Osteocyte (in vitro differentiated cells): Measurements from ENCODE around the gene BIRC6. TPM values are rescaled to one million over a fixed set of nuclear protein-coding genes. Genes with fewer than 3 reads are reported as not detected.

Experiments used
- DNase-seq: peaks from one replicate; pipeline ENCODE4 v3.0.0; 2021; ENCODE audit warnings: mixed read lengths; ENCODE audit not compliant: unreplicated experiment; ENCODE audit errors: extremely low spot score
- H3K27ac Mint-ChIP-seq: one replicate; pipeline ENCODE4 v1.8.0; 2021; ENCODE audit warnings: mild to moderate bottlenecking, mixed read lengths; ENCODE audit not compliant: unreplicated experiment
- H3K27me3 Mint-ChIP-seq: one replicate; pipeline ENCODE4 v1.8.0; 2021; ENCODE audit warnings: mixed read lengths; ENCODE audit not compliant: unreplicated experiment
- H3K36me3 Mint-ChIP-seq: one replicate; pipeline ENCODE4 v1.8.0; 2021; ENCODE audit warnings: mixed read lengths; ENCODE audit not compliant: unreplicated experiment
- H3K4me1 Mint-ChIP-seq: one replicate; pipeline ENCODE4 v1.8.0; 2021; ENCODE audit warnings: mixed read lengths; ENCODE audit not compliant: unreplicated experiment
- H3K4me3 Mint-ChIP-seq: one replicate; pipeline ENCODE4 v1.8.0; 2021; ENCODE audit warnings: mild to moderate bottlenecking, moderate library complexity, mixed read lengths; ENCODE audit not compliant: unreplicated experiment
- H3K9me3 Mint-ChIP-seq: one replicate; pipeline ENCODE4 v1.8.0; 2021; ENCODE audit warnings: mixed read lengths; ENCODE audit not compliant: unreplicated experiment
- microRNA-seq: library from miRNA; unstranded; fragments of <30 nt; microRNA quantifications from one replicate; pipeline ENCODE4 v1.1.0, GENCODE V29; 2020; ENCODE audit not compliant: unreplicated experiment
- total RNA-seq: library from RNA; stranded (reverse); gene quantifications from 2 replicates; pipeline ENCODE4 v1.2.1, GENCODE V29; 2021
- TF ChIP-seq, protein P1 (sequence below): fragments of 200-600 bp; sonication (generic); IDR thresholded peaks from 2 replicates; pipeline ENCODE4 v1.5.0; 2021; ENCODE audit warnings: antibody characterized with exemption, mild to moderate bottlenecking, moderate library complexity

The BIRC6 gene
- total RNA-seq, 1 donor from 2014 or later: 98.8 TPM

DNA sequence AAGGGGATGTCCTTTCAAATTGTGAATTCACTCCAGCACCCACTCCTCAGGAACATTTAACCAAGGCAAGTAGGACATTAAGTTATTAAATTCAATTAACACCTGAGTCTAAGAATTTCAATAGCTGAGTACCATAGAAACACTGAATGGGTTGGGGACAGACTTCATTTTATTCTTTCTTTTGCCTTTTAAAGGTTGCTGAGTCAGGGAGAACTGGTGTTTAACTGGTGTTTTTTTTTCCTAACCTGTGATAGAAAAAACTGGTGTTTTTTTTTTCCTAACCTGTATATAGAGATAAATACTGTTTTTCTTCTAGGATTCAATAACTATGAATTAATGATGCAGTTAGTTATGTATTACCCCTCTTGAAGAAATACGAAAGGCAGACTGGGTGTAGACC, 309.9 kb downstream of the BIRC6 start:
- H3K4me3 Mint-ChIP-seq: no peak overlapping the region
- TF ChIP-seq, protein P1, sequence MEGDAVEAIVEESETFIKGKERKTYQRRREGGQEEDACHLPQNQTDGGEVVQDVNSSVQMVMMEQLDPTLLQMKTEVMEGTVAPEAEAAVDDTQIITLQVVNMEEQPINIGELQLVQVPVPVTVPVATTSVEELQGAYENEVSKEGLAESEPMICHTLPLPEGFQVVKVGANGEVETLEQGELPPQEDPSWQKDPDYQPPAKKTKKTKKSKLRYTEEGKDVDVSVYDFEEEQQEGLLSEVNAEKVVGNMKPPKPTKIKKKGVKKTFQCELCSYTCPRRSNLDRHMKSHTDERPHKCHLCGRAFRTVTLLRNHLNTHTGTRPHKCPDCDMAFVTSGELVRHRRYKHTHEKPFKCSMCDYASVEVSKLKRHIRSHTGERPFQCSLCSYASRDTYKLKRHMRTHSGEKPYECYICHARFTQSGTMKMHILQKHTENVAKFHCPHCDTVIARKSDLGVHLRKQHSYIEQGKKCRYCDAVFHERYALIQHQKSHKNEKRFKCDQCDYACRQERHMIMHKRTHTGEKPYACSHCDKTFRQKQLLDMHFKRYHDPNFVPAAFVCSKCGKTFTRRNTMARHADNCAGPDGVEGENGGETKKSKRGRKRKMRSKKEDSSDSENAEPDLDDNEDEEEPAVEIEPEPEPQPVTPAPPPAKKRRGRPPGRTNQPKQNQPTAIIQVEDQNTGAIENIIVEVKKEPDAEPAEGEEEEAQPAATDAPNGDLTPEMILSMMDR: no peak
- H3K4me1 Mint-ChIP-seq: peaks cover 3% of the 10 kb centered on the region
- no peaks in the 10 kb centered on the region for H3K27me3 Mint-ChIP-seq
- peaks cover 16% of the 10 kb centered on the region for H3K36me3 Mint-ChIP-seq
- no peak for DNase-seq
- H3K27ac Mint-ChIP-seq: no peak overlapping the region
- H3K9me3 Mint-ChIP-seq: no peaks in the 10 kb centered on the region

DNA sequence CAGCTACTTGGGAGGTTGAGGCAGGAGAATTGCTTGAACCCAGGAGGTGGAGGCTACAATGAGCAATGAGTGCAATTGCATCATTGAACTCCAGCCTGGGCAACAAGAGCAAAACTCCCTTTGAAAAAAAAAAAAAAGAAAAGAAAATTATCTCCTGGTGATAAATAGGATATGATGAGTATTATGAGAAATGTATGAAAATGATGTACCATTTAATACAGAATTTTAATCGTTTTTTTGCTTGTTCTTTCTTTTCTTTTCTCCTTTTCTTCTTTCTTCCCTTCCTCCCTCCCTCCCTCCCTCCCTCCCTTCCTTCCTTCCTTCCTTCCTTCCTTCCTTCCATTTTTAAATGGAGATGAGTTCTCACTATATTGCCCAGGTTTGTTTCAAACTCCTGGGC, 311.4 kb downstream of the BIRC6 start:
- Mint-ChIP-seq H3K9me3 (no peaks in the 10 kb centered on the region), H3K27me3 (no peaks in the 10 kb centered on the region), H3K4me3 (no peak overlapping the region), H3K4me1 (peaks cover 3% of the 10 kb centered on the region), H3K36me3 (peaks cover 19% of the 10 kb centered on the region), H3K27ac (no peak overlapping the region)
- DNase-seq: no peak
- TF ChIP-seq, protein P1: no peak

Small RNA genes within 50 kb of the gene (microRNA-seq; reads per million reads assigned to microRNA genes)
- not detected for gene MIR4765
- gene MIR558: not detected

Other genes starting within 250 kb of the BIRC6 start
- gene SLC30A6, start 191.2 kb upstream of the BIRC6 start, total RNA-seq: 26.8 and 28.4 TPM in 2 replicates
- gene NLRC4, start 92.1 kb upstream of the BIRC6 start, total RNA-seq: not detected in 2 replicates
- gene YIPF4, start 79.1 kb upstream of the BIRC6 start, total RNA-seq: 73.5 and 75.5 TPM in 2 replicates